Epithelial cell of esophagus (primary cell): ENCODE data around the gene SH3BP5L.
"Not testable (repeated sequence)": the region's sequence is repeated elsewhere in the genome, so short reads cannot be mapped to it uniquely, and the experiment has no call there.

Experiments used
- DNase-seq: peaks from one replicate; pipeline ENCODE4 v3.0.0; 2010; ENCODE audit warnings: low read depth
- H3K4me3 ChIP-seq: 2 replicates; pipeline ENCODE4 v1.5.1; 2011; ENCODE audit warnings: mild to moderate bottlenecking, low read length, control low read depth
- TF ChIP-seq, protein P1 (sequence below): IDR thresholded peaks from 2 replicates; pipeline ENCODE4 v1.5.1; 2011; ENCODE audit warnings: low read depth, mild to moderate bottlenecking, low read length, control low read depth, inconsistent platforms; ENCODE audit not compliant: insufficient read depth; ENCODE audit errors: missing control alignments

Gene SH3BP5L

DNA sequence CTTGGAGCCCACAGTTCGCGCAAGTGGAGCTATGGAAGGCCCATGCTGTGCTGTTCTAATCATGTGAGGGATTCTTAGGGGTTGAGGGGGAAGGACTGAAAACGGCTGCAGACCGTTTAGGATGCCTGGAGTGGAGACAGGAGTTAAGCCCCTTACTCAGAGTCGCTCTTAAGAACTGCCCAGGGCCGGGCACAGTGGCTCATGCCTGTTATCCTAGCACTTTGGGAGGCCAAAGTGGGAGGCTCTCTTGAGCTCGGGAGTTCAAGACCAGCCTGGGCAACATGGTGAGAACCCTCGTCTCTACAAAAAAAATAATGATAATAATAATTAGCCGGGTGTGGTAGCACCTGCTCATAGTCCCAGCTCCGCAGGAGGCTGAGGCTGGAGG, 13.4 kb upstream of the SH3BP5L start:
- TF ChIP-seq, protein P1, sequence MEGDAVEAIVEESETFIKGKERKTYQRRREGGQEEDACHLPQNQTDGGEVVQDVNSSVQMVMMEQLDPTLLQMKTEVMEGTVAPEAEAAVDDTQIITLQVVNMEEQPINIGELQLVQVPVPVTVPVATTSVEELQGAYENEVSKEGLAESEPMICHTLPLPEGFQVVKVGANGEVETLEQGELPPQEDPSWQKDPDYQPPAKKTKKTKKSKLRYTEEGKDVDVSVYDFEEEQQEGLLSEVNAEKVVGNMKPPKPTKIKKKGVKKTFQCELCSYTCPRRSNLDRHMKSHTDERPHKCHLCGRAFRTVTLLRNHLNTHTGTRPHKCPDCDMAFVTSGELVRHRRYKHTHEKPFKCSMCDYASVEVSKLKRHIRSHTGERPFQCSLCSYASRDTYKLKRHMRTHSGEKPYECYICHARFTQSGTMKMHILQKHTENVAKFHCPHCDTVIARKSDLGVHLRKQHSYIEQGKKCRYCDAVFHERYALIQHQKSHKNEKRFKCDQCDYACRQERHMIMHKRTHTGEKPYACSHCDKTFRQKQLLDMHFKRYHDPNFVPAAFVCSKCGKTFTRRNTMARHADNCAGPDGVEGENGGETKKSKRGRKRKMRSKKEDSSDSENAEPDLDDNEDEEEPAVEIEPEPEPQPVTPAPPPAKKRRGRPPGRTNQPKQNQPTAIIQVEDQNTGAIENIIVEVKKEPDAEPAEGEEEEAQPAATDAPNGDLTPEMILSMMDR: no peak
- DNase-seq: no peak
- H3K4me3 ChIP-seq: peak overlapping the region; percentile 87

DNA sequence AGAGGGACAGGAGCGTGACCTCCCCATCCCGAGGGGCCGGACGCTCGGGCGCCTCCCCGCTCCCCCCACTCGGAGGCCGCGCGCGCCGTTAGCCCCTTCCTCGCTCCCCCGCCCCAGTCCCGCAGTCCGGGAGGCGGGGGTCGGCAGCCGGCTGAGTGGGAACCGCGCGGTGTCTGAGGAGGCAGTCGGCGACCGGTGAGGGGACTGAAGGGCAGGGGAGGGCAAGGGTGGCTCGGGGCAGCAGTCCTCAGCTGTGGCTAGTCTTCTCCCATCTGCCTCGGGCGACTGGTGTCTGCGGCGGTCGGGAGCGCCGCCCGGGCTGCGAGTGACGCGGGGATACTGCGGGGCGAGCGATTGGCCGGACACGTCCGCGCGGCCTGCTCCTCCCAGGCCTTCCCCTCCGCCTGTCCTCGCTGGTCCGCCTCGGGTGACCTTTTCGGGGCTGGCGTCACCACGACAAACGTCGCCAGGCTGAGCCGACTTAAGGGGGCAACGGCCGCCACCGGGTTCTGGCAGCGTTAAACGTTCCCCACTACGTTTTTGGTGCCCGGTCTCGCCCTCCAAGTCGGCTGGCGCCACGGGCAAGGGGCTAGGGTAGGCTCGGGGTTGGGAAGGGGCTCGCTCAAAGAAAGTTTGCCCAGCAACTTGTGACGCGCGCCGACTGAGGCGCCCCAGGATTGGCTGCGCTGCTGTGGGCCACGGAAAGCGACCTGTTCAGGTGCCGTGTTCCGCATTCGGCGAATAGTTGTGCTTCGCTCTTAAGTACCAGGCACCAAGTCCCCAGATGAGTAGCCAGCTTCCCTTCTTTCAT, 12.8 kb upstream of the SH3BP5L start:
- peak; percentile 92 for DNase-seq
- TF ChIP-seq, protein P1: no peak
- H3K4me3 ChIP-seq: peak overlapping the region; percentile 87

DNA sequence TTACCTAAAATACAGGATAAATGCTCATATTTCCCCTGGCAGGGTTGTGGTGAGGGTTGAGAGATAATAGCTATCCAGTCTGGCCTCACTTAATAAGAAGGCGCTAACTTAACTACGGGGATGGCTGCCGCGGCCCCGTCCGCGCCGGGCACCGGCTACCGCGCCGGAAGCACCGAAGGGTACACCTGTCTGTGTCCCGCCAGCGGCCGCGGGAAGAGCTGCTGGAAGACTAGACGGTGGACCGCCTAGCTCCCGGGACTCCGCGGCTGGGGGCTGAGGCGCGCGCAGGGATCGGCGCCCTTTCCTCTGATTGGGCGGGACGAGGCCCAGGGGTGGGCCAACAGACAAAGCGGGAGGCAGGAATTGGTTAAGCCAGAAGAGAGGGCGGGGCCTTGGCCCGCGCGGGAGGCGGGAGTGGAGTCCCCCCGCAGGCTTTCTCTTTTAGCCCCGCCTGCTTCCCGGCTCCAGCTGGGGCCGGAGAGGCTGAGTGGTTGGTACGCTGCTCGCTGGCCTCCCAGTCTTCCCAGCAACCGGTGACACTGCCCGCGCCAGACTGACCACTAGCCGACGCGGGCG, 12.2 kb upstream of the SH3BP5L start, which contains the start of gene ZNF672:
ZNF672 (plus strand) TSS at position 444 of the 576 bp plus-strand sequence. CDS start 9,051 bp downstream, outside the sequence.
- peak; percentile 98 for DNase-seq

DNA sequence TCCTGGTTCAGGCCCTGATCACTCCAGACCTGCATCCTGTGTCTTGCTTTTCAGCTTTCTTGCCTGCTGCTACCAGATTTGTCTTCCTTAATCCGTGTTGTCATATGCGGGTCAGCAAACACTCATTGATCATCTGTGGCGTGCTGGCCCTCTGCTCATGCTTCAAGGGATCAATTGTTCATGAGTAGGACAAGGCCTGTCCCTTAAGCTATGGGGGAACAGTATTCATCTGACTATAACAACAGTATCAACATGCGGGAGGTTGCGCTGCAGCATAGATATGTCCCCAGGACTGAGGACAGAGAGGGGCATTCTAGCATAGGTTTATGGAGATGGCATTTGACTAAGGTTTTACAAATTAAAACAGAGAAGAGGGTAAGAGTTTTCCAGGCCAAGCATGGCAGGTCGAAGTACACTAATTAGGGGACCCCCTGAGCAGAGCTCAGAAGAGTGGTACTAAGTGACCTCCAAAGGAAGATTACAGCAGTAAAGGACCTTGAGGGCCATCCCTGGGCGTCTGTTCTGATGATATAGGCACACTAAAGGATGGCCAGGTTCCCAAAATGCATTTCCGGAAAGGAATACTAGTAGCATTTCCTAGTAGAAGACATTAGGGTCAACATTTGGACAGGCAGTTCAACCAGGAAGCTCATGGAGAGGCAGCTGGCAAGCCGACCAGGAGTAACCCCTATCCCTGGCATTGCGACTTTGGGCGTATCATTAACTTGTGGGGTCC, 11.5 kb upstream of the SH3BP5L start:
- TF ChIP-seq, protein P1: no peak
- DNase-seq: no peak
- H3K4me3 ChIP-seq: peak overlapping the region; percentile 87

More for the DNA sequence above, 12.2 kb upstream of the SH3BP5L start, which contains the start of gene ZNF672:
- TF ChIP-seq, protein P1: no peak
- H3K4me3 ChIP-seq: peak within 1 kb of the TSS; percentile 87

DNA sequence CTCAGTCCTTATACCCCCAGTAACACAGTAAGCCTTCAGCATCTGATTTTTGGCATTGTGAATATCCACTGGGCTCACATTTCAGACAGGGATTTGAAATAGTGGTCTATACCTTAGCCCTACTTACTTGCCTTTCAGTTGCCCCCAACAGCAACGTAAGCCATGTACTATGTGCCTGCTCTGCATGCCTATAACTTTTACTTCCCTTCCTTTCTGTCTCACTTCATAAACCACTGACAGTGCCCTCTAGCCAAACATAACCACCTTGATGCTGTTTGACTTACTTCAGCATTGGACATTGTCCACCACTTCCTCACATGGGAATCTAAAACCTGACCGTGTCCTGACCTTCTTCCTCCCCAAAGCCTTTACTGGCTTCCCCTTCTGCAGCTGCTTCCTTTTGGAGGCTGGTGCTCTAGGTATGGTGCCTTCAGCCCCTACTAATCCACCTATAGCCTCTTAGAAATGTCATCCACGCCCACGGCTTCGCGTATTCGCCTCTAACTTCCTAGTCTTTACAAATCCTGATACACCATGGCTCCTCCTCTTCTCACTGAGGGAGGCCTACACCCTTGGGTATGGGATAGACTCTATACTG, 8.7 kb upstream of the SH3BP5L start:
- TF ChIP-seq, protein P1: no peak
- DNase-seq: no peak
- no peak overlapping the region for H3K4me3 ChIP-seq

DNA sequence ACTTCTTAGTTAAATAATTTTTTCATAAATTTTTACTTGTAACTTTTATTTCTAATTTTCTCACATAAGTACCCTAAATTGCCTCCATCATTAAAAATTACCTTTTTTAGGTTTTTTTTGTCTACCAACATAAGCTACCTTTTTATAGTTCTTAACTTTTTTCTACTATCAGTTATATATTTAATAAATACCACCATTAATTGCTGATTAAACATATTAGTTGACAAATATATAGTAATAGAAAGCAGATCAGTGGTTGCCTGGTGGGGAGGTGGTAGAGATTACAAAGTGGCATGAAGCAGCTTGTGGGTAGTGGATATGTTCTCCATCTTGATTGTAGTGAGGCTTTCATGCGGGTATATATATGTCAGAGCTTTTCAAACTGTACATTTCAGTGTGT, 6.1 kb upstream of the SH3BP5L start:
- H3K4me3 ChIP-seq: no peak overlapping the region
- no peak for DNase-seq
- TF ChIP-seq, protein P1: no peak

DNA sequence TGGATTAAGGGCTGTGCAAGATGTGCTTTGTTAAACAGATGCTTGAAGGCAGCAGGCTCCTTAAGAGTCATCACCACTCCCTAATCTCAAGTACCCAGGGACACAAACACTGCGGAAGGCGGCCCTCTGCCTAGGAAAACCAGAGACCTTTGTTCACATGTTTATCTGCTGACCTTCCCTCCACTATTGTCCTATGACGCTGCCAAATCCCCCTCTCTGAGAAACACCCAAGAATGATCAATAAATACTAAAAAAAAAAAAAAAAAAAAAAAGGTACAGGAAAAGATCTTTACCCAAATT, 5.0 kb upstream of the SH3BP5L start:
- H3K4me3 ChIP-seq, DNase-seq: not testable (repeated sequence)
